ENCODE measurements around the gene TUBGCP6. TPM values are rescaled to one million over a fixed set of nuclear protein-coding genes. Genes with fewer than 3 reads are reported as not detected.
A peak's percentile ranks its signal among the peaks of the same experiment; 100 is the strongest.

TUBGCP6 gene
- total and polyA plus RNA-seq, 2 donors (not counting 1 experiment from before 2014, with no cell fraction given), result 137 to 178 TPM

GRCh38 chr22:50190941-50191741 lies 53.7 kb downstream of the TUBGCP6 start:
- Histone ChIP-seq H3K9ac (ENCODE audit: low read length) (peak overlapping the region; percentile 79), H3K4me3 (ENCODE audit: control extremely low read depth in 1 of 5, extremely low read depth in 1 of 5, insufficient read depth in 1 of 5, low read depth in 2 of 5, low read length in 4 of 5) (peak overlapping the region; percentile 14 to 63 (median 48)), H3K79me2 (ENCODE audit: control insufficient read depth, insufficient read depth, low read length) (peaks cover 25% of the 10 kb centered on the region), H3K27ac (ENCODE audit: low read length in 2 of 2) (peak overlapping the region; percentile 99 to 100), H3K4me2 (replicated peaks; ENCODE audit: low read depth, low read length, poor library complexity, severe bottlenecking) (peak overlapping the region; percentile 98), H3K9me3 (ENCODE audit: control extremely low read depth in 1 of 3, control insufficient read depth in 2 of 3, insufficient read depth in 1 of 3, low read length in 2 of 3) (peaks cover 0 to 2% (median 0%) of the 10 kb centered on the region in 3 donors), H3K27me3 (replicated peaks in 1 of 4; ENCODE audit: control extremely low read depth in 1 of 4, control insufficient read depth in 3 of 4, insufficient read depth in 4 of 4, low read length in 3 of 4) (no peaks in the 10 kb centered on the region), H2AFZ (ENCODE audit: insufficient read depth, low read depth, low read length, poor library complexity, severe bottlenecking) (no peak overlapping the region), H3K36me3 (replicated peaks in 1 of 2; ENCODE audit: control extremely low read depth in 1 of 2, control insufficient read depth in 1 of 2, extremely low read depth in 1 of 2, insufficient read depth in 2 of 2, low read length in 1 of 2) (peaks cover 0 to 25% of the 10 kb centered on the region in 2 experiments), H3K4me1 (ENCODE audit: control insufficient read depth in 2 of 2, insufficient read depth in 2 of 2, low read length in 2 of 2) (peaks cover 84 to 97% of the 10 kb centered on the region in 2 donors), H4K20me1 (ENCODE audit: control insufficient read depth, insufficient read depth, low read length, poor library complexity, severe bottlenecking) (peaks cover 7% of the 10 kb centered on the region)
- Mint-ChIP-seq H3K9me3 (ENCODE audit: insufficient read depth) (no peaks in the 10 kb centered on the region), H3K27ac (peak overlapping the region; percentile 99), H3K4me1 (peaks cover 62% of the 10 kb centered on the region), H3K27me3 (no peaks in the 10 kb centered on the region), H3K4me3 (peak overlapping the region; percentile 86)
- ChIA-PET CTCF (interaction anchor here (0.8 to 4.0 kb wide), 19 partner anchors 11 to 335 kb away, joined by 3 to 41 read pairs (median 4); partner anchors contain the start of genes PANX2 and SCO2), POLR2A (interaction anchor here (0.6 to 4.6 kb wide), 25 partner anchors 8 to 349 kb away, joined by 3 to 54 read pairs (median 5); partner anchors contain the start of genes PANX2, PIM3, PPP6R2 and SCO2)
- intact Hi-C loops (cut with micrococcal nuclease), result loop anchor here (1.0 to 5.0 kb wide), 14 partner anchors 9 to 430 kb away; partner anchors contain the start of genes PIM3, PPP6R2, TUBGCP6 and TYMP
- ATAC-seq (ENCODE audit: low read depth), result peak; percentile 44
- peak; percentile 97 for DNase-seq
- 1% methylated on average over 18 of the region's 18 CpGs for WGBS (ENCODE audit: insufficient coverage)
- TF ChIP-seq, protein P1, sequence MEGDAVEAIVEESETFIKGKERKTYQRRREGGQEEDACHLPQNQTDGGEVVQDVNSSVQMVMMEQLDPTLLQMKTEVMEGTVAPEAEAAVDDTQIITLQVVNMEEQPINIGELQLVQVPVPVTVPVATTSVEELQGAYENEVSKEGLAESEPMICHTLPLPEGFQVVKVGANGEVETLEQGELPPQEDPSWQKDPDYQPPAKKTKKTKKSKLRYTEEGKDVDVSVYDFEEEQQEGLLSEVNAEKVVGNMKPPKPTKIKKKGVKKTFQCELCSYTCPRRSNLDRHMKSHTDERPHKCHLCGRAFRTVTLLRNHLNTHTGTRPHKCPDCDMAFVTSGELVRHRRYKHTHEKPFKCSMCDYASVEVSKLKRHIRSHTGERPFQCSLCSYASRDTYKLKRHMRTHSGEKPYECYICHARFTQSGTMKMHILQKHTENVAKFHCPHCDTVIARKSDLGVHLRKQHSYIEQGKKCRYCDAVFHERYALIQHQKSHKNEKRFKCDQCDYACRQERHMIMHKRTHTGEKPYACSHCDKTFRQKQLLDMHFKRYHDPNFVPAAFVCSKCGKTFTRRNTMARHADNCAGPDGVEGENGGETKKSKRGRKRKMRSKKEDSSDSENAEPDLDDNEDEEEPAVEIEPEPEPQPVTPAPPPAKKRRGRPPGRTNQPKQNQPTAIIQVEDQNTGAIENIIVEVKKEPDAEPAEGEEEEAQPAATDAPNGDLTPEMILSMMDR (IDR thresholded peaks at IDR 0.05), result no peak
- TF ChIP-seq EZH2 (IDR thresholded peaks at IDR 0.05; ENCODE audit: borderline replicate concordance, insufficient read depth, low read depth, low read length, poor library complexity, severe bottlenecking), result no peak

Data from B cell (primary cell).